Astrocyte of the cerebellum (primary cell): ENCODE results near the gene PTGER2.

ENCODE experiments used
- DNase-seq: peaks from one replicate; pipeline ENCODE4 v3.0.0-alpha.2; 2011; ENCODE audit warnings: low read depth
- H3K4me3 ChIP-seq: 2 replicates; pipeline ENCODE4 v1.5.1; 2011; ENCODE audit warnings: mild to moderate bottlenecking, low read depth, low read length, moderate library complexity
- in situ Hi-C: cut with HindIII; loops from 2 replicates; pipeline ENCODE4 v1.10.0; 2017; ENCODE audit warnings: low sequenced_read_pairs
- TF ChIP-seq, protein P1 (sequence below): IDR thresholded peaks from 2 replicates; pipeline ENCODE4 v1.5.1; 2012; ENCODE audit warnings: low read length, low read depth, moderate library complexity, mild to moderate bottlenecking; ENCODE audit errors: missing control alignments

The PTGER2 gene, protein sequence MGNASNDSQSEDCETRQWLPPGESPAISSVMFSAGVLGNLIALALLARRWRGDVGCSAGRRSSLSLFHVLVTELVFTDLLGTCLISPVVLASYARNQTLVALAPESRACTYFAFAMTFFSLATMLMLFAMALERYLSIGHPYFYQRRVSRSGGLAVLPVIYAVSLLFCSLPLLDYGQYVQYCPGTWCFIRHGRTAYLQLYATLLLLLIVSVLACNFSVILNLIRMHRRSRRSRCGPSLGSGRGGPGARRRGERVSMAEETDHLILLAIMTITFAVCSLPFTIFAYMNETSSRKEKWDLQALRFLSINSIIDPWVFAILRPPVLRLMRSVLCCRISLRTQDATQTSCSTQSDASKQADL

DNA sequence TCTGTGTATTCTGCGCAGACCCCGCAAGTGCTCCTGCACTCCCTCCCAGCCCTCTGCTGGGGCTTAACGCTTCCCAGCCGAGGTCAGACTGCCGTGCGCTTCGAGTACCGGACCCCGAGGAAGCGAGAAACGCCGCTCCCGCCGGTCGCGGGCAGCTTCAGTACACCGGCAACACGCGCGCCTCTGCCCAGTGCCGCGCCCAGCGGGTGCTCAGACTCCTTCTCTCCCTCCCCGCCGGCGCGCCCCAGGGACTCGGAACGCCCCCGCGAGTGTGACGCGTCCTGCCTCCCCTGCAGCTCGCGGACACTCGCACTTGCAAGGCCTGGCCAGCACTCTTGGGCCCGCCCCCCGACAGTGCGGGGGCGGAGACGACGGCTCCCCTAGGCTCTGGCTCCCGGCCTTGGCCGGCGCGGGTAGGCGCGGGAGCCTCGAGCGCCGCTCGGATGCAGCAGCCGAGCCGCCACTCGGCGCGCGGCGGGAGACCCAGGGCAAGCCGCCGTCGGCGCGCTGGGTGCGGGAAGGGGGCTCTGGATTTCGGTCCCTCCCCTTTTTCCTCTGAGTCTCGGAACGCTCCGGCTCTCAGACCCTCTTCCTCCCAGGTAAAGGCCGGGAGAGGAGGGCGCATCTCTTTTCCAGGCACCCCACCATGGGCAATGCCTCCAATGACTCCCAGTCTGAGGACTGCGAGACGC is at the start of gene PTGER2:
Gene PTGER2, plus strand, starts transcription at position 410 of the 692 bp plus-strand sequence. Its CDS starts 237 bp downstream, at position 647.
- in situ Hi-C loops: no loop called here
- H3K4me3 ChIP-seq: peak within 1 kb of the TSS; percentile 81
- no peak for DNase-seq
- TF ChIP-seq, protein P1, sequence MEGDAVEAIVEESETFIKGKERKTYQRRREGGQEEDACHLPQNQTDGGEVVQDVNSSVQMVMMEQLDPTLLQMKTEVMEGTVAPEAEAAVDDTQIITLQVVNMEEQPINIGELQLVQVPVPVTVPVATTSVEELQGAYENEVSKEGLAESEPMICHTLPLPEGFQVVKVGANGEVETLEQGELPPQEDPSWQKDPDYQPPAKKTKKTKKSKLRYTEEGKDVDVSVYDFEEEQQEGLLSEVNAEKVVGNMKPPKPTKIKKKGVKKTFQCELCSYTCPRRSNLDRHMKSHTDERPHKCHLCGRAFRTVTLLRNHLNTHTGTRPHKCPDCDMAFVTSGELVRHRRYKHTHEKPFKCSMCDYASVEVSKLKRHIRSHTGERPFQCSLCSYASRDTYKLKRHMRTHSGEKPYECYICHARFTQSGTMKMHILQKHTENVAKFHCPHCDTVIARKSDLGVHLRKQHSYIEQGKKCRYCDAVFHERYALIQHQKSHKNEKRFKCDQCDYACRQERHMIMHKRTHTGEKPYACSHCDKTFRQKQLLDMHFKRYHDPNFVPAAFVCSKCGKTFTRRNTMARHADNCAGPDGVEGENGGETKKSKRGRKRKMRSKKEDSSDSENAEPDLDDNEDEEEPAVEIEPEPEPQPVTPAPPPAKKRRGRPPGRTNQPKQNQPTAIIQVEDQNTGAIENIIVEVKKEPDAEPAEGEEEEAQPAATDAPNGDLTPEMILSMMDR: no peak

DNA sequence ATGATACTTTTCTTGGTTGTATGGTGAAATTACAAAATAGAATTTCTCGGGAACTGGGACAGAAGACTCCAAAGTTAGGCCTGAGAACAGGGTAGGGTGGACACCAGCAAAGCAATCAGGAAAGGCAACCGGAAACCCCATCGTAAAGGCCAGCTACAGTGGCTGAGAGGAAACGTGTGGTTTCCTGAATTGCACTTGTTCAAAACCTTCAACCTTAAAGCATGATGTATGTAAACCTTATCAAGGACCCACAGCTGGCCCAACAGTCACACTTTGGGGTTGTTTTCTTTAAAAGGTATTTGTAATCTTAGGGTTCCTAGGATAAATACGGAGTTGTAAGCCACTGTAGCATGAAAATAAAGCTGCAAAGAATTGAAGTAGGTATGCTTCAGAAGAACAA is 48.9 kb upstream of the PTGER2 start:
- DNase-seq: no peak
- in situ Hi-C loops: no loop called here
- no peak overlapping the region for H3K4me3 ChIP-seq
- TF ChIP-seq, protein P1: no peak

DNA sequence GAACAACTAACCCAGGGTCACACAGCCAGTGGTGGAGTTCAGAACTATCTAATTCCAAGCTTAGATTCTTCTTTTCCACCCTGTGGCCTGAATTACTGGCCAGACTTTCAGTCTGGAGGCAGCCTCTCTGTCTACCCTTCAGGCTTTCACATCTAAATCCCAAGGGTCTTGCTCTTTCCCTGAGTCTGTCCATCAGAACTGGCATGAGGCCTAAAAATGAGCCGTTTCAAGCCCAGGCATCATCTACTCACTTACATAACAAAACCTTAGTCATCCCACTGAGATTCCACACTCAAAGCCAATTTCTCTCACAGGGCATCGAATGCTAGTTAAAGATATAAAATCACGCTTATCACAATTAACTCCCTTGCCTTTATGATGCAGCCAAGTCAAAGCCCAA is 47.9 kb upstream of the PTGER2 start:
- in situ Hi-C loops: no loop called here
- peak; percentile 42 for DNase-seq

DNA sequence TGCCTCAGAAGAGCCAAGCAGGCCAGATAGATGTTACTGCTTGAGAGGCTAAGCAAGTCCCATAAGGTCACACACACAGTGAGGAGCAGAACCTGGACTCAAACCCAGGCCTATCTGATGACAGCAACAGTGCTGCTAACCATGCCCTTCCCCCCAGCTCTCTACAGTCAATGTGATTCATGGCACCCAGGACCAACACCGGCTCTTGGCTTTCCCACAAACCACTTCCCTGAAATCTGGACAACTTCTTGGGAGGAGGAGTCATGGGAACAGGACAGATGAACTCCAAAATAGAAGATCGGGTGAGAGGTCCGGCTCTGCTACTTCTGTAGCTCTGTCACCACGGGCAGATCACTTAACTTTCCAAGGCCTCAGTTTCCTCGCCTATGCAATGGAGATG is 47.3 kb upstream of the PTGER2 start:
- DNase-seq: no peak
- TF ChIP-seq, protein P1: no peak
- H3K4me3 ChIP-seq: no peak overlapping the region

More for the DNA sequence above, 47.9 kb upstream of the PTGER2 start:
- TF ChIP-seq, protein P1: no peak
- no peak overlapping the region for H3K4me3 ChIP-seq

DNA sequence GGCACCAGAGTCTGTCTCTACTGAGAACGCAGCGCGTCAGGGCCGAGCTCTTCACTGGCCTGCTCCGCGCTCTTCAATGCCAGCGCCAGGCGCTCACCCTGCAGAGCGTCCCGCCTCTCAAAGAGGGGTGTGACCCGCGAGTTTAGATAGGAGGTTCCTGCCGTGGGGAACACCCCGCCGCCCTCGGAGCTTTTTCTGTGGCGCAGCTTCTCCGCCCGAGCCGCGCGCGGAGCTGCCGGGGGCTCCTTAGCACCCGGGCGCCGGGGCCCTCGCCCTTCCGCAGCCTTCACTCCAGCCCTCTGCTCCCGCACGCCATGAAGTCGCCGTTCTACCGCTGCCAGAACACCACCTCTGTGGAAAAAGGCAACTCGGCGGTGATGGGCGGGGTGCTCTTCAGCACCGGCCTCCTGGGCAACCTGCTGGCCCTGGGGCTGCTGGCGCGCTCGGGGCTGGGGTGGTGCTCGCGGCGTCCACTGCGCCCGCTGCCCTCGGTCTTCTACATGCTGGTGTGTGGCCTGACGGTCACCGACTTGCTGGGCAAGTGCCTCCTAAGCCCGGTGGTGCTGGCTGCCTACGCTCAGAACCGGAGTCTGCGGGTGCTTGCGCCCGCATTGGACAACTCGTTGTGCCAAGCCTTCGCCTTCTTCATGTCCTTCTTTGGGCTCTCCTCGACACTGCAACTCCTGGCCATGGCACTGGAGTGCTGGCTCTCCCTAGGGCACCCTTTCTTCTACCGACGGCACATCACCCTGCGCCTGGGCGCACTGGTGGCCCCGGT is 46.4 kb upstream of the PTGER2 start, which contains the start of gene PTGDR:
Gene PTGDR, plus strand, starts transcription at position 198 of the 778 bp plus-strand sequence. Its CDS starts 117 bp downstream, at position 315.
- no peak for DNase-seq
- H3K4me3 ChIP-seq: peak within 1 kb of the TSS; percentile 24
- in situ Hi-C loops: no loop called here
- TF ChIP-seq, protein P1: no peak

More for the DNA sequence above, 47.3 kb upstream of the PTGER2 start:
- in situ Hi-C loops: no loop called here
